GM23338 (cell line): ENCODE data around the gene SEC14L1. TPM values are rescaled to one million over a fixed set of nuclear protein-coding genes. Genes with fewer than 3 reads are reported as not detected.

ENCODE experiments used
- ATAC-seq: fragments of 200-7000 bp; cut with Tn5 transposase; 3 replicates; pipeline ENCODE4 v1.9.1; 2020
- DNase-seq: peaks from one replicate; pipeline ENCODE4 v3.0.0-alpha.2; 2015; ENCODE audit warnings: low spot score
- H2AFZ ChIP-seq: fragments of 200-600 bp; sonication (generic); 2 replicates; pipeline ENCODE4 v1.8.0; 2016; ENCODE audit warnings: antibody characterized with exemption, mild to moderate bottlenecking, moderate library complexity
- H3F3A ChIP-seq: fragments of 200-600 bp; sonication (generic); replicated peaks from 2 replicates; pipeline ENCODE4 v1.8.0; 2017; ENCODE audit warnings: antibody characterized with exemption, mixed run types, low read depth
- H3K27ac ChIP-seq: fragments of 200-600 bp; sonication (generic); 2 replicates; pipeline ENCODE4 v1.6.1; 2016; ENCODE audit warnings: low read depth
- H3K27me3 ChIP-seq: fragments of 200-600 bp; sonication (generic); 2 replicates; pipeline ENCODE4 v1.8.0; 2016; ENCODE audit warnings: mild to moderate bottlenecking, mixed run types, moderate library complexity; ENCODE audit not compliant: insufficient read depth
- H3K36me3 ChIP-seq: fragments of 200-600 bp; sonication (generic); 2 replicates; pipeline ENCODE4 v1.8.0; 2016; ENCODE audit warnings: mild to moderate bottlenecking; ENCODE audit not compliant: insufficient read depth
- H3K4me1 ChIP-seq: fragments of 200-600 bp; sonication (generic); 2 replicates; pipeline ENCODE4 v1.8.0; 2016; ENCODE audit warnings: mild to moderate bottlenecking, moderate library complexity; ENCODE audit not compliant: insufficient read depth
- H3K4me2 ChIP-seq: fragments of 200-600 bp; sonication (generic); 2 replicates; pipeline ENCODE4 v1.7.1; 2017; ENCODE audit warnings: mixed run types
- H3K4me3 ChIP-seq: fragments of 200-600 bp; sonication (generic); 2 replicates; pipeline ENCODE4 v1.6.1; 2016; ENCODE audit warnings: mixed run types
- H3K79me2 ChIP-seq: fragments of 200-600 bp; sonication (generic); replicated peaks from 2 replicates; pipeline ENCODE4 v1.8.0; 2017; ENCODE audit warnings: mild to moderate bottlenecking; ENCODE audit not compliant: insufficient read depth
- H3K9me2 ChIP-seq: fragments of 200-600 bp; sonication (generic); 2 replicates; pipeline ENCODE4 v1.8.0; 2017; ENCODE audit not compliant: insufficient read depth
- H4K20me1 ChIP-seq: fragments of 200-600 bp; sonication (generic); replicated peaks from 2 replicates; pipeline ENCODE4 v1.8.0; 2017; ENCODE audit warnings: mild to moderate bottlenecking; ENCODE audit not compliant: insufficient read depth
- H3K27ac Mint-ChIP-seq: 2 replicates; pipeline ENCODE4 v1.8.0; 2020; ENCODE audit warnings: inconsistent platforms, mild to moderate bottlenecking, moderate library complexity, mixed read lengths
- H3K27me3 Mint-ChIP-seq: 3 replicates; pipeline ENCODE4 v1.8.0; 2022; ENCODE audit warnings: low read depth, mild to moderate bottlenecking, moderate library complexity, mixed read lengths, inconsistent platforms; ENCODE audit not compliant: insufficient read depth, poor library complexity
- H3K36me3 Mint-ChIP-seq: 3 replicates; pipeline ENCODE4 v1.8.0; 2021; ENCODE audit warnings: low read depth, mild to moderate bottlenecking, inconsistent platforms, moderate library complexity, mixed read lengths
- H3K4me1 Mint-ChIP-seq: 3 replicates; pipeline ENCODE4 v1.8.0; 2020; ENCODE audit warnings: mild to moderate bottlenecking, inconsistent platforms, mixed read lengths
- H3K4me3 Mint-ChIP-seq: 3 replicates; pipeline ENCODE4 v1.8.0; 2021; ENCODE audit warnings: moderate library complexity, mild to moderate bottlenecking, inconsistent platforms, mixed read lengths
- H3K9me3 Mint-ChIP-seq: 3 replicates; pipeline ENCODE4 v1.8.0; 2020; ENCODE audit warnings: moderate library complexity, mild to moderate bottlenecking, inconsistent platforms, mixed read lengths
- CREB1 ChIP-seq: fragments of 250-450 bp; sonication (Bioruptor Pico); IDR thresholded peaks from 2 replicates; pipeline ENCODE4 v1.5.0; 2020; ENCODE audit warnings: low read depth, mild to moderate bottlenecking, moderate library complexity
- EZH2 ChIP-seq: fragments of 200-600 bp; sonication (generic); IDR thresholded peaks from one replicate; pipeline ENCODE4 v1.8.0; 2017; ENCODE audit warnings: antibody characterized with exemption, mild to moderate bottlenecking, low read depth; ENCODE audit not compliant: unreplicated experiment
- EZH2phosphoT487 ChIP-seq: fragments of 200-600 bp; sonication (generic); IDR thresholded peaks from one replicate; pipeline ENCODE4 v1.8.1; 2018; ENCODE audit warnings: antibody characterized with exemption; ENCODE audit not compliant: unreplicated experiment
- JUNB ChIP-seq: IDR thresholded peaks from one replicate; pipeline ENCODE4 v1.6.1; 2016; ENCODE audit warnings: antibody characterized with exemption; ENCODE audit not compliant: unreplicated experiment
- NANOG ChIP-seq: IDR thresholded peaks from 2 replicates; pipeline ENCODE4 v1.6.1; 2016; ENCODE audit warnings: antibody characterized with exemption, borderline replicate concordance
- POLR2AphosphoS5 ChIP-seq: IDR thresholded peaks from 2 replicates; pipeline ENCODE4 v1.6.1; 2016; ENCODE audit warnings: antibody characterized with exemption, low read depth
- REST ChIP-seq: IDR thresholded peaks from one replicate; pipeline ENCODE4 v1.6.1; 2018; ENCODE audit warnings: antibody characterized with exemption; ENCODE audit not compliant: unreplicated experiment
- STAT1 ChIP-seq: IDR thresholded peaks from one replicate; pipeline ENCODE4 v1.6.1; 2016; ENCODE audit warnings: antibody characterized with exemption; ENCODE audit not compliant: unreplicated experiment
- ZNF114 ChIP-seq: fragments of 250-450 bp; sonication (Bioruptor Pico); IDR thresholded peaks from 2 replicates; pipeline ENCODE4 v1.5.0; 2020; ENCODE audit warnings: mild to moderate bottlenecking, moderate library complexity
- ZNF331 ChIP-seq: fragments of 250-450 bp; sonication (Bioruptor Pico); IDR thresholded peaks from 2 replicates; pipeline ENCODE4 v1.5.0; 2020; ENCODE audit warnings: low read depth, mild to moderate bottlenecking, moderate library complexity
- polyA plus RNA-seq: library from polyadenylated mRNA; unstranded; fragments of >200 nt; fragmentation: Nextera tagmentation; extraction: Ambion mirVana; gene quantifications from 2 replicates; pipeline ENCODE4 v1.2.1, GENCODE V29; 2016
- total RNA-seq: library from RNA; depleted of rRNA; stranded (reverse); fragments of >200 nt; shearing (Covaris generic); gene quantifications from 2 replicates; pipeline ENCODE4 v1.2.3, GENCODE V29; 2014
- TF ChIP-seq, protein P1 (sequence below), 2 experiments: fragments of 200-600 bp in 1 of 2; sonication (generic) in 1 of 2; conservative IDR thresholded peaks; 2 replicates each; pipeline versions ENCODE4 v1.5.1 to v1.6.1; 2016 to 2017; ENCODE audit warnings: antibody characterized with exemption in 2 of 2, low read depth in 2 of 2, mild to moderate bottlenecking in 2 of 2, moderate library complexity in 1 of 2
- TF ChIP-seq, protein P2 (sequence below): IDR thresholded peaks from 2 replicates; pipeline ENCODE4 v1.6.1; 2016; ENCODE audit warnings: antibody characterized with exemption

The SEC14L1 gene
- total and polyA plus RNA-seq, 2 experiments from 2014 or later = 26.8 to 54.8 TPM

DNA sequence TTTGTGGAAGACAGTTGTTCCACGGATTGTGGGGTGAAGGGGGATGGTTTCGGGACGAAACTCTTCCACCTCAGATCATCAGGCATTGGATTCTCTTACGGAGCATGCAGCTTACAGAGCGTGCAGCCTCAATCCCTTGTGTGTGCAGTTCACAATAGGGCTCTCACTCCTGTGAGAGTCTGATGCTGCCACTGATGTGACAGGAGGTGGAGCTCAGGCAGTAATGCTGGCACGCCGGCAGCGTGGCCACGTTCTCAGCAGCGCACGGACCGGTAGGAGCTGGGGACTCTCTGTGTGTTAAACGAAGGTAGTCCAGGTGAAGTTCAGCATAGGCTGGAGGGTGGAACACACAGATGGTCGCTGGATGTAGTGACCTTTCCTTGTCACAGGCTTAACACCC lies 37.8 kb downstream of the SEC14L1 start (continued):
- TF ChIP-seq CREB1 (CRISPR knock-in tag) (no peak), POLR2AphosphoS5 (no peak)
- TF ChIP-seq, protein P1, sequence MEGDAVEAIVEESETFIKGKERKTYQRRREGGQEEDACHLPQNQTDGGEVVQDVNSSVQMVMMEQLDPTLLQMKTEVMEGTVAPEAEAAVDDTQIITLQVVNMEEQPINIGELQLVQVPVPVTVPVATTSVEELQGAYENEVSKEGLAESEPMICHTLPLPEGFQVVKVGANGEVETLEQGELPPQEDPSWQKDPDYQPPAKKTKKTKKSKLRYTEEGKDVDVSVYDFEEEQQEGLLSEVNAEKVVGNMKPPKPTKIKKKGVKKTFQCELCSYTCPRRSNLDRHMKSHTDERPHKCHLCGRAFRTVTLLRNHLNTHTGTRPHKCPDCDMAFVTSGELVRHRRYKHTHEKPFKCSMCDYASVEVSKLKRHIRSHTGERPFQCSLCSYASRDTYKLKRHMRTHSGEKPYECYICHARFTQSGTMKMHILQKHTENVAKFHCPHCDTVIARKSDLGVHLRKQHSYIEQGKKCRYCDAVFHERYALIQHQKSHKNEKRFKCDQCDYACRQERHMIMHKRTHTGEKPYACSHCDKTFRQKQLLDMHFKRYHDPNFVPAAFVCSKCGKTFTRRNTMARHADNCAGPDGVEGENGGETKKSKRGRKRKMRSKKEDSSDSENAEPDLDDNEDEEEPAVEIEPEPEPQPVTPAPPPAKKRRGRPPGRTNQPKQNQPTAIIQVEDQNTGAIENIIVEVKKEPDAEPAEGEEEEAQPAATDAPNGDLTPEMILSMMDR (conservative IDR thresholded peaks at IDR 0.05; ENCODE audit: low read depth in 2 of 2) = no peak

DNA sequence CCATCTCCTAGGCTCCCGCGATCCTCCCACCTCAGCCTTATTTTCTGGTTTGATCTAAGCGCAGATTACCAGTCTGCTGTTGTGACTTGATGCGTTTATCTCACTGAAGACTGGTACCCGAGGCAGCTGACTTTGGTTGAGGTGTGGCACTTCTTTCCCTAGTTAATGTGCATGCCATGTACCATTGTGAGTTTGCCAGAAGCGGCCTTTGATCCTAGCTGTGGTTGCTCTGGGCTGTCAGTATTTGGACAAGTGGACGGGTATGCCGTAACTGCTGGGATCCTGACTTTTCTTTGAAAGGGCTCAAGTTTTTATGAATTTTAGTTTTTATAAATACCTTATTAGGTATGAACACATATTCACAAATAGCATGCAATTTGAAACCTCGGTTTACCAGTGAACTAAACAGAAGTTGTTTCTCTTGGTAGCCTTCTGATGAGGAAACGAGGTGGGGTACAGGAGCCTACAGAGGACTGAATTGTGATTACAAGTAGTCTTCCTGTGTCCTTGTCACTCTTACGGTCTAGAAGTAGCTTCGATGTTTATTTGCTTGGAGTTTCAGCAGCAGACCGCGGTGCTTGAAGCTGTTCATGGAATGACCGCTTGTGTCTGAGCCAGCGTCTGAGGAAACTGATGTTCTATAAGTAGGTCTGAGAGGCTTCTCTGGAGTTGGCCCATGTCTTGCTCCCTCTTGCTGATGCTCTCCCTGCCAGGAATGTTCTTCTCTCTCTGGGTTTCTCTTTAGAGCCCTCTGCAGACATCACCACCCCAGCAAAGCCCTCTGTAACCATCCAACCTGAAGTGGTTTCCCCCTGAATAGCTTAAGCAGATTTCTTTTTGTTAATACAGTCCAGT lies 40.0 kb downstream of the SEC14L1 start:
- Mint-ChIP-seq H3K27ac (no peak overlapping the region), H3K4me3 (no peak overlapping the region), H3K4me1 (peaks cover 9% of the 10 kb centered on the region), H3K27me3 (no peaks in the 10 kb centered on the region), H3K9me3 (peaks cover 7% of the 10 kb centered on the region), H3K36me3 (peaks cover 11% of the 10 kb centered on the region; the same call in 2 of the 3 replicates)
- no peaks in the 10 kb centered on the region for H3F3A ChIP-seq
- H3K27ac ChIP-seq = no peak overlapping the region
- no peaks in the 10 kb centered on the region for H3K27me3 ChIP-seq
- DNase-seq = no peak
- no peak for ATAC-seq
- no peak overlapping the region for H2AFZ ChIP-seq
- H3K9me2 ChIP-seq = no peaks in the 10 kb centered on the region
- H3K79me2 ChIP-seq = peaks cover 74% of the 10 kb centered on the region
- no peak overlapping the region for H3K4me2 ChIP-seq
- H4K20me1 ChIP-seq = peaks cover 12% of the 10 kb centered on the region
- H3K4me3 ChIP-seq = no peak overlapping the region
- H3K4me1 ChIP-seq = peaks cover 4% of the 10 kb centered on the region; the same call in 1 of the 2 replicates
- no peaks in the 10 kb centered on the region for H3K36me3 ChIP-seq
- TF ChIP-seq EZH2 (no peak), EZH2phosphoT487 (no peak), POLR2AphosphoS5 (no peak), REST (no peak), ZNF331 (no peak), ZNF114 (CRISPR knock-in tag) (no peak), JUNB (no peak), NANOG (no peak), STAT1 (no peak), CREB1 (CRISPR knock-in tag) (no peak)
- TF ChIP-seq, protein P1 (conservative IDR thresholded peaks at IDR 0.05; ENCODE audit: low read depth in 2 of 2) = no peak
- TF ChIP-seq, protein P2, sequence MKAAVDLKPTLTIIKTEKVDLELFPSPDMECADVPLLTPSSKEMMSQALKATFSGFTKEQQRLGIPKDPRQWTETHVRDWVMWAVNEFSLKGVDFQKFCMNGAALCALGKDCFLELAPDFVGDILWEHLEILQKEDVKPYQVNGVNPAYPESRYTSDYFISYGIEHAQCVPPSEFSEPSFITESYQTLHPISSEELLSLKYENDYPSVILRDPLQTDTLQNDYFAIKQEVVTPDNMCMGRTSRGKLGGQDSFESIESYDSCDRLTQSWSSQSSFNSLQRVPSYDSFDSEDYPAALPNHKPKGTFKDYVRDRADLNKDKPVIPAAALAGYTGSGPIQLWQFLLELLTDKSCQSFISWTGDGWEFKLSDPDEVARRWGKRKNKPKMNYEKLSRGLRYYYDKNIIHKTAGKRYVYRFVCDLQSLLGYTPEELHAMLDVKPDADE = no peak
